IMR-90 (cell line): Measurements from ENCODE around the gene ZNF80. TPM values are rescaled to one million over a fixed set of nuclear protein-coding genes. Genes with fewer than 3 reads are reported as not detected.

Experiments used
- ATAC-seq: fragments of 200-7000 bp; cut with Tn5 transposase; 2 replicates; pipeline ENCODE4 v1.9.1; 2020; ENCODE audit warnings: low read depth, mild to moderate bottlenecking, moderate library complexity
- BruUV-seq: library from RNA; stranded (reverse); fragments of 400-500 nt; replicated peaks from 2 replicates; lab custom pipeline; 2021; lab: Mats Ljungman, UMichigan
- CTCF ChIA-PET: fragments of 300-600 bp; formaldehyde crosslinking; extraction: SDS; loops from one replicate; lab custom pipeline; 2021; ENCODE audit warnings: antibody characterized with exemption; lab: Yijun Ruan, JAX
- POLR2A ChIA-PET: fragments of 300-600 bp; sonication (Branson Sonifier 250); formaldehyde crosslinking; loops from one replicate; lab custom pipeline; 2022; ENCODE audit warnings: antibody characterized with exemption; ENCODE audit not compliant: unreplicated experiment; lab: Charles Lee
- DNase-seq: peaks from one replicate; pipeline ENCODE4 v3.0.0; 2013
- H2AFZ ChIP-seq: replicated peaks from 2 replicates; pipeline ENCODE3; 2013; ENCODE audit warnings: low read length, mild to moderate bottlenecking; ENCODE audit not compliant: poor library complexity
- H2AK5ac ChIP-seq: 2 replicates; pipeline ENCODE4 v1.6.1; 2013; ENCODE audit warnings: low read depth, low read length, inconsistent platforms
- H2AK9ac ChIP-seq: replicated peaks from 2 replicates; pipeline ENCODE3; 2013; ENCODE audit warnings: mild to moderate bottlenecking, low read depth, low read length, moderate library complexity; ENCODE audit not compliant: poor library complexity
- H2BK120ac ChIP-seq: 2 replicates; pipeline ENCODE4 v1.6.1; 2013; ENCODE audit warnings: low read depth, low read length, inconsistent platforms
- H2BK15ac ChIP-seq: 3 replicates; pipeline ENCODE4 v1.6.1; 2013; ENCODE audit warnings: low read depth, low read length, inconsistent platforms
- H2BK20ac ChIP-seq: 2 replicates; pipeline ENCODE4 v1.6.1; 2013; ENCODE audit warnings: low read depth, mild to moderate bottlenecking, inconsistent platforms, low read length, moderate library complexity
- H2BK5ac ChIP-seq: 2 replicates; pipeline ENCODE4 v1.6.1; 2013; ENCODE audit warnings: mild to moderate bottlenecking, low read depth, low read length, inconsistent platforms; ENCODE audit not compliant: poor library complexity, severe bottlenecking
- H3K14ac ChIP-seq: replicated peaks from 2 replicates; pipeline ENCODE4 v1.6.1; 2013; ENCODE audit warnings: low read depth, low read length, inconsistent platforms
- H3K18ac ChIP-seq: 2 replicates; pipeline ENCODE4 v1.6.1; 2013; ENCODE audit warnings: low read depth, low read length, control low read depth
- H3K23ac ChIP-seq: 2 replicates; pipeline ENCODE4 v1.6.1; 2013; ENCODE audit warnings: low read depth, low read length, inconsistent platforms
- H3K27ac ChIP-seq: 2 replicates; pipeline ENCODE4 v1.5.1; 2013; ENCODE audit warnings: mild to moderate bottlenecking, control low read depth, low read length; ENCODE audit not compliant: insufficient read depth
- H3K27me3 ChIP-seq: 2 replicates; pipeline ENCODE4 v1.6.1; 2013; ENCODE audit warnings: low read length; ENCODE audit not compliant: control insufficient read depth, insufficient read depth
- H3K36me3 ChIP-seq: 2 replicates; pipeline ENCODE4 v1.6.1; 2013; ENCODE audit warnings: low read length, mixed read lengths; ENCODE audit not compliant: control insufficient read depth, insufficient read depth
- H3K4ac ChIP-seq: 2 replicates; pipeline ENCODE4 v1.6.1; 2013; ENCODE audit warnings: low read depth, low read length, inconsistent platforms
- H3K4me1 ChIP-seq: 2 replicates; pipeline ENCODE4 v1.6.1; 2013; ENCODE audit warnings: low read length, mixed read lengths; ENCODE audit not compliant: control insufficient read depth, insufficient read depth
- H3K4me2 ChIP-seq: 2 replicates; pipeline ENCODE4 v1.6.1; 2013; ENCODE audit warnings: low read depth, mild to moderate bottlenecking, control low read depth, low read length, moderate library complexity
- H3K4me3 ChIP-seq: 2 replicates; pipeline ENCODE4 v1.5.1; 2013; ENCODE audit warnings: low read depth, mild to moderate bottlenecking, control low read depth, low read length, moderate library complexity; ENCODE audit not compliant: insufficient read depth
- H3K56ac ChIP-seq: 2 replicates; pipeline ENCODE4 v1.6.1; 2013; ENCODE audit warnings: low read length, inconsistent platforms; ENCODE audit not compliant: insufficient read depth; ENCODE audit errors: extremely low read depth
- H3K79me1 ChIP-seq, 2 experiments: 2 replicates each; pipeline ENCODE4 v1.6.1; 2013; ENCODE audit warnings: low read length in 2 of 2, inconsistent platforms in 1 of 2, low read depth in 1 of 2
- H3K9ac ChIP-seq: 2 replicates; pipeline ENCODE4 v1.6.1; 2013; ENCODE audit warnings: low read depth, low read length, control low read depth
- H3K9me1 ChIP-seq: 2 replicates; pipeline ENCODE4 v1.6.1; 2013; ENCODE audit warnings: low read length, inconsistent platforms; ENCODE audit not compliant: insufficient read depth
- H3K9me3 ChIP-seq: 2 replicates; pipeline ENCODE4 v1.6.1; 2013; ENCODE audit warnings: low read length; ENCODE audit not compliant: control insufficient read depth, insufficient read depth
- H4K20me1 ChIP-seq: 2 replicates; pipeline ENCODE4 v1.6.1; 2013; ENCODE audit warnings: low read length, inconsistent platforms; ENCODE audit not compliant: insufficient read depth
- H4K5ac ChIP-seq: 2 replicates; pipeline ENCODE4 v1.6.1; 2013; ENCODE audit warnings: mild to moderate bottlenecking, low read depth, low read length, control low read depth
- H4K8ac ChIP-seq, 2 experiments: 2 replicates each; pipeline ENCODE4 v1.6.1; 2013; ENCODE audit warnings: low read depth in 2 of 2, low read length in 2 of 2, control low read depth in 1 of 2, inconsistent platforms in 1 of 2
- H4K91ac ChIP-seq: 2 replicates; pipeline ENCODE4 v1.6.1; 2013; ENCODE audit warnings: low read depth, low read length, inconsistent platforms; ENCODE audit not compliant: insufficient read depth
- BHLHE40 ChIP-seq: fragments of 150-350 bp; IDR thresholded peaks from 2 replicates; pipeline ENCODE4 v1.6.1; 2016; ENCODE audit warnings: mild to moderate bottlenecking, low read depth, low read length
- CEBPB ChIP-seq: IDR thresholded peaks from 2 replicates; pipeline ENCODE4 v1.6.1; 2012; ENCODE audit warnings: low read depth, low read length, improper control_type of control experiment
- CHD1 ChIP-seq: IDR thresholded peaks from 2 replicates; pipeline ENCODE4 v1.6.1; 2012; ENCODE audit warnings: low read depth, low read length, improper control_type of control experiment
- CTCF ChIP-seq: conservative IDR thresholded peaks from 2 replicates; pipeline ENCODE4 v1.5.1; 2012; ENCODE audit warnings: mild to moderate bottlenecking, low read depth, low read length, improper control_type of control experiment
- FOS ChIP-seq: fragments of 150-350 bp; IDR thresholded peaks from 2 replicates; pipeline ENCODE4 v1.6.1; 2016; ENCODE audit warnings: low read depth, low read length
- MAFK ChIP-seq: IDR thresholded peaks from 2 replicates; pipeline ENCODE4 v1.6.1; 2012; ENCODE audit warnings: low read depth, low read length, improper control_type of control experiment
- MXI1 ChIP-seq: IDR thresholded peaks from 2 replicates; pipeline ENCODE4 v1.6.1; 2012; ENCODE audit warnings: low read depth, mild to moderate bottlenecking, low read length, moderate library complexity, borderline replicate concordance
- NFE2L2 ChIP-seq: fragments of 150-350 bp; IDR thresholded peaks from 2 replicates; pipeline ENCODE4 v1.6.1; 2016; ENCODE audit warnings: low read depth, mild to moderate bottlenecking, low read length
- POLR2A ChIP-seq: IDR thresholded peaks from 2 replicates; pipeline ENCODE4 v1.6.1; 2012; ENCODE audit warnings: mild to moderate bottlenecking, low read depth, low read length
- RAD21 ChIP-seq: IDR thresholded peaks from 2 replicates; pipeline ENCODE4 v1.6.1; 2012; ENCODE audit warnings: low read length, improper control_type of control experiment
- RCOR1 ChIP-seq: IDR thresholded peaks from 2 replicates; pipeline ENCODE4 v1.6.1; 2012; ENCODE audit warnings: mild to moderate bottlenecking, low read length, improper control_type of control experiment; ENCODE audit not compliant: insufficient replicate concordance
- RFX5 ChIP-seq: IDR thresholded peaks from 2 replicates; pipeline ENCODE4 v1.8.0; 2012; ENCODE audit warnings: low read depth, mild to moderate bottlenecking, low read length, moderate library complexity
- USF2 ChIP-seq: fragments of 150-350 bp; IDR thresholded peaks from 2 replicates; pipeline ENCODE4 v1.6.1; 2017; ENCODE audit warnings: mild to moderate bottlenecking, antibody characterized with exemption, low read length, low read depth
- WGBS, 2 experiments: methylation state at CpG; one replicate each; pipeline versions ENCODE4 v1.1.5 to v1.1.7; 2013; ENCODE audit warnings: missing lambda C conversion rate in 2 of 2; ENCODE audit not compliant: insufficient read length in 1 of 2; ENCODE audit errors: extremely low coverage in 2 of 2; 5-methylcytosine and 5-hydroxymethylcytosine counted together
- dilution Hi-C: fragments of 300-500 bp; cut with HindIII; formaldehyde crosslinking; loops from one replicate; pipeline ENCODE4 v1.14.3; 2018; ENCODE audit warnings: low sequenced_read_pairs; ENCODE audit not compliant: unreplicated experiment
- in situ Hi-C: fragments of 300-500 bp; cut with MboI; formaldehyde crosslinking; loops from 3 replicates; pipeline ENCODE4 v1.14.3; 2019; ENCODE audit warnings: low sequenced_read_pairs, inconsistent platforms, mixed read lengths
- intact Hi-C: fragments of 100-400 bp; cut with micrococcal nuclease; formaldehyde crosslinking; loops from 2 replicates; pipeline ENCODE4 v1.10.0; 2022
- polyA plus RNA-seq, 3 experiments: library from polyadenylated mRNA; depleted of rRNA; stranded (reverse); fragments of >200 nt; gene quantifications; 2 replicates each; pipeline ENCODE4 v1.2.3, GENCODE V29; 2012; ENCODE audit warnings: low replicate concordance in 1 of 3
- total RNA-seq: library from RNA; depleted of rRNA; stranded (reverse); fragments of >200 nt; gene quantifications from 2 replicates; pipeline ENCODE4 v1.2.3, GENCODE V29; 2012
- TF ChIP-seq, protein P1 (sequence below): fragments of 150-350 bp; IDR thresholded peaks from 2 replicates; pipeline ENCODE4 v1.6.1; 2016; ENCODE audit warnings: low read depth, mild to moderate bottlenecking, low read length, moderate library complexity, borderline replicate concordance

Gene ZNF80
- total and polyA plus RNA-seq, 2 of the 4 experiments (the other 2 are of a cell fraction), result not detected

GRCh38 chr3:114194750-114195149, 42.6 kb downstream of the ZNF80 start:
- no peak overlapping the region for H4K91ac ChIP-seq
- no peak for TF ChIP-seq USF2
- TF ChIP-seq CHD1, result no peak
- TF ChIP-seq POLR2A, result no peak
- no peak for TF ChIP-seq NFE2L2
- TF ChIP-seq CTCF, result no peak
- TF ChIP-seq, protein P1, sequence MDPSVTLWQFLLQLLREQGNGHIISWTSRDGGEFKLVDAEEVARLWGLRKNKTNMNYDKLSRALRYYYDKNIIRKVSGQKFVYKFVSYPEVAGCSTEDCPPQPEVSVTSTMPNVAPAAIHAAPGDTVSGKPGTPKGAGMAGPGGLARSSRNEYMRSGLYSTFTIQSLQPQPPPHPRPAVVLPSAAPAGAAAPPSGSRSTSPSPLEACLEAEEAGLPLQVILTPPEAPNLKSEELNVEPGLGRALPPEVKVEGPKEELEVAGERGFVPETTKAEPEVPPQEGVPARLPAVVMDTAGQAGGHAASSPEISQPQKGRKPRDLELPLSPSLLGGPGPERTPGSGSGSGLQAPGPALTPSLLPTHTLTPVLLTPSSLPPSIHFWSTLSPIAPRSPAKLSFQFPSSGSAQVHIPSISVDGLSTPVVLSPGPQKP, result no peak
- no peak for TF ChIP-seq RAD21
- TF ChIP-seq RFX5, result no peak
- TF ChIP-seq FOS, result no peak
- TF ChIP-seq BHLHE40, result no peak
- no peak for TF ChIP-seq CEBPB
- TF ChIP-seq MXI1, result no peak
- TF ChIP-seq MAFK, result no peak
- no peak for TF ChIP-seq RCOR1
- H3K4me1 ChIP-seq, result no peaks in the 10 kb centered on the region
- H3K27ac ChIP-seq, result no peak overlapping the region
- H2AK5ac ChIP-seq, result no peak overlapping the region
- H2AFZ ChIP-seq, result no peak overlapping the region
- H3K36me3 ChIP-seq, result no peaks in the 10 kb centered on the region
- H3K9me3 ChIP-seq, result no peaks in the 10 kb centered on the region
- H4K20me1 ChIP-seq, result no peaks in the 10 kb centered on the region
- intact Hi-C loops (no loop called here), in situ Hi-C loops (no loop called here), dilution Hi-C loops (no loop called here)
- H3K9me1 ChIP-seq, result no peaks in the 10 kb centered on the region
- no peak overlapping the region for H2BK120ac ChIP-seq
- H4K8ac ChIP-seq, result no peak overlapping the region
- H3K9ac ChIP-seq, result no peak overlapping the region
- H3K4me2 ChIP-seq, result no peak overlapping the region
- no peaks in the 10 kb centered on the region; the same call in none of the 2 replicates for H3K27me3 ChIP-seq
- WGBS, 2 experiments, result no CpG with 5 or more reads among the region's 1 CpG
- H4K5ac ChIP-seq, result no peak overlapping the region
- H2AK9ac ChIP-seq, result no peak overlapping the region
- H3K4me3 ChIP-seq, result no peak overlapping the region
- no peak overlapping the region for H3K18ac ChIP-seq
- BruUV-seq, result no TSS peak
- no peaks in the 10 kb centered on the region for H3K79me1 ChIP-seq
- no peak overlapping the region for H3K56ac ChIP-seq
- ChIA-PET CTCF (interaction anchor here (1.2 kb wide), 1 partner anchor 16 kb away, joined by 3 read pairs; the partner anchor contains the start of gene DRD3), POLR2A (no interaction called here)
- H3K4ac ChIP-seq, result no peak overlapping the region
- no peak overlapping the region for H2BK15ac ChIP-seq
- no peak overlapping the region for H2BK5ac ChIP-seq
- DNase-seq (no peak), ATAC-seq (no peak)
- no peak overlapping the region for H3K14ac ChIP-seq
- H3K23ac ChIP-seq, result no peak overlapping the region
- H2BK20ac ChIP-seq, result no peak overlapping the region
